Measurements from ENCODE around the gene NKPD1. TPM values are rescaled to one million over a fixed set of nuclear protein-coding genes. Genes with fewer than 3 reads are reported as not detected.
A peak's percentile ranks its signal among the peaks of the same experiment; 100 is the strongest.

The NKPD1 gene
- total RNA-seq, 1 experiment from 2014 or later: 2.4 TPM

DNA sequence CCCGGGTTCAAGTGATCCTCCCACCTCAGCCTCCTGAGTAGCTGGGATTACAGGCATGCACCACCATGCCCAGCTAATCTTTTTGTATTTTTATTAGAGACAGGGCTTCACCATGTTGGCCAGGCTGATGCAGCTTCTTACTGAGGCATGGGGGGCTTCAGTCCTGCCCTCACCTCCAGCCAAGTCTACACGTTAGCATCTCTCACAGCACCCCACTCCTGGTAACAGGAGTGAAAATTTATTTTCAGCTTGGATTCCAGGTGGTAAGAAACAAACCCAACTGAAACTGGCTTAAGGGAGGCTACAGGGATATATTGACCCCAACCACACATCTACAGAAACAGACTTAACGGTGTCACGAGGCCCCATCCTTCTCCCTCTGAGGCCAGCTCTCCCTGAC lies 10.6 kb downstream of the NKPD1 start:
- no peak for DNase-seq
- no peak overlapping the region for H3K27ac Mint-ChIP-seq (ENCODE audit: unreplicated experiment)
- Histone ChIP-seq H3K4me1 (peaks cover 16% of the 10 kb centered on the region), H3K9me3 (no peaks in the 10 kb centered on the region), H3K4me3 (ENCODE audit: low read depth, low read length) (no peak overlapping the region), H3K27me3 (replicated peaks; ENCODE audit: control insufficient read depth, insufficient read depth, low read length) (no peaks in the 10 kb centered on the region), H3K36me3 (ENCODE audit: control insufficient read depth, insufficient read depth, low read length) (no peaks in the 10 kb centered on the region; the same call in 1 of the 2 replicates)
- H3K27me3 Mint-ChIP-seq (ENCODE audit: insufficient read depth, unreplicated experiment): no peaks in the 10 kb centered on the region
- CTCF ChIA-PET: interaction anchor here (1.9 kb wide), 1 partner anchor 28 kb away, joined by 6 read pairs; the partner anchor contains the start of genes BLOC1S3 and TRAPPC6A
- POLR2A ChIA-PET: no interaction called here
- no peak overlapping the region for H3K4me3 Mint-ChIP-seq (ENCODE audit: unreplicated experiment)
- BruUV-seq (replicated peaks): no TSS peak
- intact Hi-C loops (cut with micrococcal nuclease; ENCODE audit: unreplicated experiment): no loop called here
- TF ChIP-seq, protein P1, sequence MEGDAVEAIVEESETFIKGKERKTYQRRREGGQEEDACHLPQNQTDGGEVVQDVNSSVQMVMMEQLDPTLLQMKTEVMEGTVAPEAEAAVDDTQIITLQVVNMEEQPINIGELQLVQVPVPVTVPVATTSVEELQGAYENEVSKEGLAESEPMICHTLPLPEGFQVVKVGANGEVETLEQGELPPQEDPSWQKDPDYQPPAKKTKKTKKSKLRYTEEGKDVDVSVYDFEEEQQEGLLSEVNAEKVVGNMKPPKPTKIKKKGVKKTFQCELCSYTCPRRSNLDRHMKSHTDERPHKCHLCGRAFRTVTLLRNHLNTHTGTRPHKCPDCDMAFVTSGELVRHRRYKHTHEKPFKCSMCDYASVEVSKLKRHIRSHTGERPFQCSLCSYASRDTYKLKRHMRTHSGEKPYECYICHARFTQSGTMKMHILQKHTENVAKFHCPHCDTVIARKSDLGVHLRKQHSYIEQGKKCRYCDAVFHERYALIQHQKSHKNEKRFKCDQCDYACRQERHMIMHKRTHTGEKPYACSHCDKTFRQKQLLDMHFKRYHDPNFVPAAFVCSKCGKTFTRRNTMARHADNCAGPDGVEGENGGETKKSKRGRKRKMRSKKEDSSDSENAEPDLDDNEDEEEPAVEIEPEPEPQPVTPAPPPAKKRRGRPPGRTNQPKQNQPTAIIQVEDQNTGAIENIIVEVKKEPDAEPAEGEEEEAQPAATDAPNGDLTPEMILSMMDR (IDR thresholded peaks at IDR 0.05; ENCODE audit: insufficient read depth in 1 of 2, low read depth in 1 of 2, low read length in 1 of 2, severe bottlenecking in 1 of 2, unreplicated experiment in 1 of 2): no peak
- H3K4me1 Mint-ChIP-seq (ENCODE audit: low read depth, unreplicated experiment): peaks cover 11% of the 10 kb centered on the region
- no peaks in the 10 kb centered on the region for H3K9me3 Mint-ChIP-seq (ENCODE audit: unreplicated experiment)
- H3K36me3 Mint-ChIP-seq (ENCODE audit: insufficient read depth, unreplicated experiment): peaks cover 54% of the 10 kb centered on the region

DNA sequence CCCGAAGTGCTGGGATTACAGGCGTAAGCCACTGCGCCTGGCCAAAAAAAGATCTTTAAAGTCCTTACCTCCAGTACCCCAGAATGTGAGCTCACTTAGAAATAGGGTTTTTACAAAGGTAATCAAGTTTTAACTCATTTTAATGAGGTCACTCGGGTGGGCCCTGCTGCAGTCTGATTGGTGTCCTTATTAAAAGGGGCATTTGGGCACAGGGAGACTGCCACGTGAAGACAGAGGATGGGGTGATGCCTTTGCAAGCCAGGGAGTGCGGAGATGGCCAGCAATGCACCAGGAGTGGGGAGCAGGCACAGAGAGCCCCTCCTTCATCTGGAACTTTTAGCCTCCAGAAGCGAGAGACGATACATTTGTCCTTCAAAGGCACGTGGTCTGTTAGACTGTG lies 11.7 kb downstream of the NKPD1 start:
- no peak overlapping the region for H3K4me3 ChIP-seq (ENCODE audit: low read depth, low read length)
- no peaks in the 10 kb centered on the region for H3K27me3 ChIP-seq (replicated peaks; ENCODE audit: control insufficient read depth, insufficient read depth, low read length)
- Mint-ChIP-seq H3K27ac (ENCODE audit: unreplicated experiment) (no peak overlapping the region), H3K4me1 (ENCODE audit: low read depth, unreplicated experiment) (peaks cover 6% of the 10 kb centered on the region), H3K9me3 (ENCODE audit: unreplicated experiment) (no peaks in the 10 kb centered on the region), H3K36me3 (ENCODE audit: insufficient read depth, unreplicated experiment) (peaks cover 59% of the 10 kb centered on the region), H3K4me3 (ENCODE audit: unreplicated experiment) (no peak overlapping the region), H3K27me3 (ENCODE audit: insufficient read depth, unreplicated experiment) (no peaks in the 10 kb centered on the region)
- peaks cover 7% of the 10 kb centered on the region for H3K4me1 ChIP-seq
- no peaks in the 10 kb centered on the region; the same call in 1 of the 2 replicates for H3K36me3 ChIP-seq (ENCODE audit: control insufficient read depth, insufficient read depth, low read length)
- BruUV-seq (replicated peaks): no TSS peak
- TF ChIP-seq, protein P1 (IDR thresholded peaks at IDR 0.05; ENCODE audit: insufficient read depth in 1 of 2, low read depth in 1 of 2, low read length in 1 of 2, severe bottlenecking in 1 of 2, unreplicated experiment in 1 of 2): no peak
- CTCF ChIA-PET: interaction anchor here (1.9 kb wide), 1 partner anchor 29 kb away, joined by 6 read pairs; the partner anchor contains the start of genes BLOC1S3 and TRAPPC6A
- no peaks in the 10 kb centered on the region for H3K9me3 ChIP-seq
- intact Hi-C loops (cut with micrococcal nuclease; ENCODE audit: unreplicated experiment): no loop called here
- POLR2A ChIA-PET: no interaction called here
- DNase-seq: no peak

DNA sequence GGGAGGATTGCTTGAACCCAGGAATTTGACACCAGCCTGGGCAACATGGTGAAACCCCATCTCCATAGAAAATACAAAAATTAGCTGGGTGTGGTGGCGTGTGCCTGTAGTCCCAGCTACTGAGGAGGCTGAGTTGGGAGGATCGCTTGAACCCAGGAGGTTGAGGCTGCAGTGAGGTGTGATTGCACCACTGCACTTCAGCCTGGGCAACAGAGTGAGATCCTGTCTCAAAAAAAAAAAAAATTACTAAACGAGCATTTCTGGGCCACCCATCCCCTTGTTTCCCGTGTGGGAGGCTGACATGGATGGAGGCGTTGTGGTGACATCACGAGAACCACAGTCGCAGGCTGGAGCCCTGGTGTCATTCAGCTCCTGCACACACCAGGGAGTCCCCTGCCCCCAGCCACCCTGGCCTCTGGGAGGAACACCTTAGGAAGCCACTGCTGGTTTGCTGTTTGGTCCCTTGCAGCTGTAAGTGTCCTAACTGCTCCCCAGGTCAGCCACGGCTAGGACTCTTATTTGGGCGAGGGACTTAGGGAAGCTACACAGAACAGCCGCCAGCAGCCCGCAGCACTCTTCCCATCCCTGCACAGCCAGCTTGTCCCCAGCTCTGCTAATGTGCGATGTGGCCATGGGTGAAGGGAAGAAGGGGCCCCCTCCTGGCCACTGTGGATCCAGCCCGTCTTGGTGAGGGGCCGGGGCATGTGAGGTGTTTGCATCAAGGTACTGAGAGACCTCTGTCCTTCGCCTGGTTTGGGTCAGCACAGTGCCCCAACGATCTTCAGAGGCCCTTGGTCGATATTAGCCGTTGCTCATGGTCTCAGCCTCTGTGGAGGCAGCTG lies 12.7 kb downstream of the NKPD1 start:
- H3K36me3 ChIP-seq (ENCODE audit: control insufficient read depth, insufficient read depth, low read length): peaks cover 2% of the 10 kb centered on the region
- ChIA-PET POLR2A (interaction anchor here (0.7 kb wide), 1 partner anchor 56 kb away, joined by 5 read pairs; no protein-coding TSS in a partner anchor), CTCF (interaction anchor here (0.7 kb wide), 2 partner anchors 137 to 523 kb away, joined by 3 to 4 read pairs; no protein-coding TSS in a partner anchor)
- Mint-ChIP-seq H3K9me3 (ENCODE audit: unreplicated experiment) (no peaks in the 10 kb centered on the region), H3K4me3 (ENCODE audit: unreplicated experiment) (no peak overlapping the region), H3K4me1 (ENCODE audit: low read depth, unreplicated experiment) (no peaks in the 10 kb centered on the region), H3K36me3 (ENCODE audit: insufficient read depth, unreplicated experiment) (peaks cover 51% of the 10 kb centered on the region), H3K27ac (ENCODE audit: unreplicated experiment) (peak overlapping the region; percentile 48), H3K27me3 (ENCODE audit: insufficient read depth, unreplicated experiment) (no peaks in the 10 kb centered on the region)
- no peaks in the 10 kb centered on the region for H3K27me3 ChIP-seq (replicated peaks; ENCODE audit: control insufficient read depth, insufficient read depth, low read length)
- TF ChIP-seq, protein P1 (IDR thresholded peaks at IDR 0.05; ENCODE audit: insufficient read depth in 1 of 2, low read depth in 1 of 2, low read length in 1 of 2, severe bottlenecking in 1 of 2, unreplicated experiment in 1 of 2): no peak
- no peaks in the 10 kb centered on the region for H3K9me3 ChIP-seq
- H3K4me3 ChIP-seq (ENCODE audit: low read depth, low read length): no peak overlapping the region
- 0 out of 2 replicates have a peak, but pooled peaks cover 6% of the 10 kb centered on the region for H3K4me1 ChIP-seq
- DNase-seq: no peak
- intact Hi-C loops (cut with micrococcal nuclease; ENCODE audit: unreplicated experiment): no loop called here
- BruUV-seq (replicated peaks): no TSS peak

Data from Caco-2 (cell line).